Fibroblast of skin of scalp (primary cell): ENCODE measurements around the gene IGSF9.

Source experiments
- DNase-seq: peaks from one replicate; pipeline ENCODE4 v3.0.0-alpha.2; 2013

IGSF9 gene

DNA sequence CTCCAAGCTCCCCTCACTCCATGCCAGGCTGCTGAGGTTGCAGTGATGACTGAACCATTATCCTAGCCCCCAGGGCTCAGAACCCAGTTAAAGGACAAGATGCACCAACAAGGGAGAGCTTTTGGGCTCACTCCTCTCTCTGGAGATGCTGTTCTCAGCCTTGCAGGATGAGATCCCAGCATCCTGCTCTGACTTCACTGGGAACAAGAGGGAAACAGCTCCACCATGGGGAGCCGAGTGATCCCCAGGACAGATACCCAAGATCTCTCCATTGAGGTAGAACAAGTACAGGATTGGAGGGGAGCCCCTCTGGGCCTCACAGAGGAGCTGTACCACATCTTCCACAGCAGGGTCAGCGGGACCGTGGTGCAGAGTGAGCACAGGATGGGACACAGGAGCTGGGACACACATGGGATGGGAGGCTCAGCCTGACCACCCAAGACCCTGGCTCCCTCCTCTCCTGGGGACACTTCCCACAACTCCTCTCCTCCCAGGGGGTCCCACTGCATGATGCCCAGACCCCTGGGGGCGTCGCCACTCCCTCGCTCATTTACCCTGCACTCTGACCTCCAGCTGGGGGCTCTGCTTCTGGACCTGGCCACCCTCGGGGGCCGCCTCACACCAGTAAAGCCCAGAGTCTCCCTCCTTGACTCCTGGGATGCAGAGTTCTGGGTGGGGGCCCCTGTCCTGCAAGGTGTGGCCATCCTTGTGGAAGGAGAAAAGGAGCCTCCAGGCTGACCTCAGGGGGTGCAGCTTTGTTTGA lies 27.2 kb upstream of the IGSF9 start:
- DNase-seq: no peak

DNA sequence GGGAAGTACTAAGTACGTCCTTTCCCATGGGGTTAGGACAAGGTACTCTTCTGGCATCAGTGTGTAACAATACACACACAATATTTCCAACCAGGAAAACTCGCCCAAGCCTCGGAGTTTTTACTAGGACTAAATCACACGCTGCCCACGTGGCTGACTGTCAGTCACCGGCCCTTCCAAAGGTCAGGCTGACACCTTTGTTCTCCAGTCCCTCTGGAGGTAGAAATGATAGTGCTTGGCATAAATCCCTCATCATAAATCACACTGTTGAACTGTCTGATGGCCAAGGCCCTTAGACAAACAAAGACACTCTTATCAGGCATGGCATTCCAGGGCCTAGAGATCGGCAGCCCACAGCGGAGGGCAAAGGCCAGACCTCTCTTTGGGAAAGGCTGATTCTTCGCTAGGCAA lies 25.5 kb upstream of the IGSF9 start:
- DNase-seq: no peak

- DNase-seq: no peak
These were observed 23.5 kb upstream of the IGSF9 start for GRCh38 chr1:159968901-159969300.

DNA sequence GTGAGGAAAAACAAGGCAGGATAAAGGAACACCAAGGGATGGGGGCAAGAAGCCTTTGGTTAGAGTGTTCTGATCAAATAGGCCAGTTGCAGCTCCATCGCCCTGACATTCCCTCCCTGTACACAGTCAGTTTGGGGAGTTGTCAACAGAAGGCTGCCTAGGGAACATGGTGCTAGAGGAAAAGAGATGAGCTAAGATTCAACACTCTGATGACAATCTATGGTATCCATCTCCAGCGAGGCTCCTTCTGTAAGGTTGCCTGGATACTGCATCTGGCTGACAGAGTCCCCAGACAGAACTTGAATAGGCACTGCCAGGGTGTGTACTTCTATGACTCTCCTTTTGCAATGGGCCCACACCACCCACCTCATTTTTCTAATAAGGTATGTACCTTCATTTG lies 19.9 kb upstream of the IGSF9 start:
- DNase-seq: no peak

- no peak for DNase-seq
These were observed 18.7 kb upstream of the IGSF9 start for GRCh38 chr1:159964144-159964543.

- no peak for DNase-seq
These were observed 16.8 kb upstream of the IGSF9 start for GRCh38 chr1:159962176-159962575.

- DNase-seq: no peak
These were observed 16.2 kb upstream of the IGSF9 start for GRCh38 chr1:159961636-159962035.

GRCh38 chr1:159960721-159961381 lies 15.4 kb upstream of the IGSF9 start:
- DNase-seq: peak; percentile 93

GRCh38 chr1:159959451-159959850 lies 14.0 kb upstream of the IGSF9 start:
- DNase-seq: peak; percentile 42

- no peak for DNase-seq
These were observed 13.4 kb upstream of the IGSF9 start for GRCh38 chr1:159958719-159959380.

DNA sequence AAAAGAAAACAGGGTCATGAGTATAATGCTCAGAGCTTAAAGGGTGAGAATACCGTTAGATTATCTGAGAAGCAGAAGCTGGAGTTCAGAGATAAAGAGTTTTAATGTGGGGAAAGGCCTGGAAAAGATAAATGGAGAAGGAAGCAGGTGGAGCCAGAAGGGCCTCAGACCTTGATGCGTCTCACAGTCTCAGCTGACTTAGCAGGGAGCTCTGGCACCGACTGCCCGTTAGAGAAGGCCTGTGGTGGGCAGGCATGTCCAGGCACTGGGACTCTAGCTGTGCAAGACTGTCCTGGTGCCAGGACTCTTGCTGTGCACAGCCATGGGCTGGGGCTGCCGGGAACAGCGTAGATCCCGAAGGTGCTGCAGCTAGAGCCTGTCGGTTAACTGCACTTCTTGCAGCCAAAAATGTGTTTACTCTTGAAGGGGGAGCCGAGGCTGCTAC lies 12.4 kb upstream of the IGSF9 start:
- DNase-seq: no peak

GRCh38 chr1:159955456-159955855 lies 10.0 kb upstream of the IGSF9 start:
- DNase-seq: no peak

GRCh38 chr1:159953536-159954515 lies 8.4 kb upstream of the IGSF9 start, which contains the start of gene SLAMF9:
Gene SLAMF9, minus strand, starts transcription at chr1:159954237. Its CDS starts 100 bp downstream, at chr1:159954137.
- DNase-seq: peak; percentile 42

- no peak for DNase-seq
These were observed 7.5 kb upstream of the IGSF9 start for GRCh38 chr1:159952932-159953331.

- DNase-seq: no peak
These were observed 6.1 kb upstream of the IGSF9 start for GRCh38 chr1:159951551-159951950.

DNA sequence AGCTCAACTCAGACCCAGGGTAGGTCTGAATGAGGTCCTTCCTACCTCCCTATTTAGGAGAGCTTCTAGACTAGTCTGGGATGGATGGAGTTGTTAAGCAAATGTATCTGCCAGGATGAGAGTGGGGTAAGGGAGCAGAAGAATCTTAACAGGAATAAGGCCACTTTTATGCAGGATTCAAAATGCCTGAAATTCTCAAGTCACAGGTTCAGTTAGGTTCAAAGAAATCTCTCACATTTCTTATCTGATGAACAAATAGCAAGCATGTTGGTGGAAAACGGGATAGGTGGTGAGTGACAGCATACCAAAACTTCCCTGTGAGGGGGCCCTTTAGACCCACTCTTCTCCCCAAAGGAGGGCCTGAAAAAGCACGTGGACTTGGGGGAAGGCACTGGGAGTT lies 5.6 kb upstream of the IGSF9 start:
- no peak for DNase-seq

- no peak for DNase-seq
These were observed 4.6 kb upstream of the IGSF9 start for GRCh38 chr1:159949981-159950381.

GRCh38 chr1:159949123-159949522 lies 3.7 kb upstream of the IGSF9 start:
- DNase-seq: no peak

DNA sequence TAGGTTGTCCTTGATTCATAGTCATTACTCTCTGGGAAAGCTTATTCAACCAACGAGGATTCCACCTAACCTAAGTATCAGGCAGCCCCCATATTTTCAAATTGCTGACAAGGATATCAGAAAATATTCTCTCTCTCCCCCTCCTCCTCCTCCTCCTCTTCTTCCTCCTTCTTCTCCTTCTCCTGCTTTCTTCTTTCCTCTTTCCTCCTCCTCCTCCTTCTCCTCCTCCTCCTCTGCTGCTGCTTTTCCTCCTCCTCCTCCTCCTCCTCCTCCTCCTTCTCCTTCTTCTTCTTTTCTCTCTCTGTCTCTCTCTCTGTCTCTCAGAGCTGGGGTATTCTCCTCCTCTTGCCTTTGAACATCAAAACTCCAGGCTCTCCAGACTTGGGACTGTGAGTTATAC lies 2.5 kb upstream of the IGSF9 start:
- DNase-seq: no peak

DNA sequence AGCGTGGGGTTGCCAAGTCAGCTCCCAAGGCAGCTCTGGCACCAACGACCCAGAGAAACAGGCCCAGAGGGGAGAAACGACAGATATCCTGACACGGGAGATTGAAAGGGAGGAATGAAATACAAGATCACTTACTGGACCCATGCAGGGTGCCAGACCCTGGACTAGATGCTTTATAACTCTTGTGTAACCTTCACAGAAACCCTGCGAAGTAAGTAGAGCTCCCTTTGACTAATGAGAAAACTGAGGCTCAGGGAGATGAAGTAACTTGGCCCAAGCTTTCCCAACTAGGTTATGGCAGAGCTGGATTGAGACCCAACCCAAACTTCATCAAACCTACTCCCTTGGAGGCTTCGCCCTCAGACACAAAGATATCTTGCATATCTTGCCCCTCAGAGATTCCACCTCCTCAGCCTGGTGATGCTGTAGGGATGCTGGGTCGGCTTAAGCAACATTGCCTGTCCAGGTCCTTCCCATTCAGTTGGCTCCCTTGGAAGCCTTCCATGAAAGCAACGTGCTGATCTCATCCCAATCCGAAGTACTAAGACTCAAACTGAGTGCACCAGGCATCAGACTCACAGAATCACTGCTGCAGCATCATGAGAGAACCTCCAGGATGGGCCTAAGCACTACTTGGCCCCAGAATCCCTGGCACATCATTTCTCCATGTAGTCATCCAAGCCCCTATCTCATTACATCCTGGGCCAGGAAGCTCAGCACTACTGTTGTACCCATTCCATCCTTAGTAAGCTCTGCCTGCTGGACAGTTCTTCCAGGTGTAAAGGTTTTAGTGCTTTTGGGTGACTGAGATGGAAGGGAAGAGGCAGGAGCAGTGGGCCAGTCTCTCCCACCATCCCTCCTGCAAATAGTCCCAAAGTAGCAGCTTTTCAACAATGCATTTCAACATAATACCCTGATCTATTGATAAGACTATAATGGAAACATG lies 1.1 kb upstream of the IGSF9 start:
- no peak for DNase-seq
